Measurements from ENCODE around the gene POU2AF1.

POU2AF1 gene

GRCh38 chr11:111356660-111357048 lies 22.4 kb downstream of the POU2AF1 start:
- Histone ChIP-seq H3K27ac (ENCODE audit: low read depth, low read length) (no peak overlapping the region), H3K36me3 (ENCODE audit: control insufficient read depth in 5 of 5, insufficient read depth in 5 of 5, low read length in 5 of 5) (no peaks in the 10 kb centered on the region), H3K9me3 (ENCODE audit: control insufficient read depth in 5 of 5, low read length in 5 of 5) (no peaks in the 10 kb centered on the region), H3K27me3 (ENCODE audit: control insufficient read depth in 5 of 5, insufficient read depth in 4 of 5, low read length in 5 of 5) (no peaks in the 10 kb centered on the region), H3K4me3 (ENCODE audit: low read depth in 1 of 5, low read length in 5 of 5) (no peak overlapping the region), H3K9ac (ENCODE audit: low read length in 5 of 5) (no peak overlapping the region), H3K4me1 (ENCODE audit: control insufficient read depth in 5 of 5, insufficient read depth in 5 of 5, low read length in 5 of 5) (no peaks in the 10 kb centered on the region)

- Histone ChIP-seq H3K9me3 (ENCODE audit: control insufficient read depth in 5 of 5, low read length in 5 of 5) (no peaks in the 10 kb centered on the region), H3K4me1 (ENCODE audit: control insufficient read depth in 5 of 5, insufficient read depth in 5 of 5, low read length in 5 of 5) (no peaks in the 10 kb centered on the region), H3K9ac (ENCODE audit: low read length in 5 of 5) (no peak overlapping the region), H3K27me3 (ENCODE audit: control insufficient read depth in 5 of 5, insufficient read depth in 4 of 5, low read length in 5 of 5) (no peaks in the 10 kb centered on the region), H3K4me3 (ENCODE audit: low read depth in 1 of 5, low read length in 5 of 5) (no peak overlapping the region), H3K36me3 (ENCODE audit: control insufficient read depth in 5 of 5, insufficient read depth in 5 of 5, low read length in 5 of 5) (no peaks in the 10 kb centered on the region), H3K27ac (ENCODE audit: low read depth, low read length) (no peak overlapping the region)
These were observed 23.0 kb downstream of the POU2AF1 start for GRCh38 chr11:111355956-111356659.

- H3K36me3 ChIP-seq (ENCODE audit: control insufficient read depth in 5 of 5, insufficient read depth in 5 of 5, low read length in 5 of 5), result no peaks in the 10 kb centered on the region
- no peak overlapping the region for H3K4me3 ChIP-seq (ENCODE audit: low read depth in 1 of 5, low read length in 5 of 5)
- H3K27ac ChIP-seq (ENCODE audit: low read depth, low read length), result no peak overlapping the region
- H3K27me3 ChIP-seq (ENCODE audit: control insufficient read depth in 5 of 5, insufficient read depth in 4 of 5, low read length in 5 of 5), result no peaks in the 10 kb centered on the region
- H3K9me3 ChIP-seq (ENCODE audit: control insufficient read depth in 5 of 5, low read length in 5 of 5), result no peaks in the 10 kb centered on the region
- no peak overlapping the region for H3K9ac ChIP-seq (ENCODE audit: low read length in 5 of 5)
- no peaks in the 10 kb centered on the region for H3K4me1 ChIP-seq (ENCODE audit: control insufficient read depth in 5 of 5, insufficient read depth in 5 of 5, low read length in 5 of 5)
These were observed 24.0 kb downstream of the POU2AF1 start for GRCh38 chr11:111355101-111355500.

- Histone ChIP-seq H3K9me3 (ENCODE audit: control insufficient read depth in 5 of 5, low read length in 5 of 5) (no peaks in the 10 kb centered on the region), H3K36me3 (ENCODE audit: control insufficient read depth in 5 of 5, insufficient read depth in 5 of 5, low read length in 5 of 5) (no peaks in the 10 kb centered on the region), H3K4me3 (ENCODE audit: low read depth in 1 of 5, low read length in 5 of 5) (no peak overlapping the region), H3K27me3 (ENCODE audit: control insufficient read depth in 5 of 5, insufficient read depth in 4 of 5, low read length in 5 of 5) (no peaks in the 10 kb centered on the region), H3K9ac (ENCODE audit: low read length in 5 of 5) (no peak overlapping the region), H3K4me1 (ENCODE audit: control insufficient read depth in 5 of 5, insufficient read depth in 5 of 5, low read length in 5 of 5) (no peaks in the 10 kb centered on the region), H3K27ac (ENCODE audit: low read depth, low read length) (no peak overlapping the region)
These were observed 24.5 kb downstream of the POU2AF1 start for GRCh38 chr11:111354601-111354891.

GRCh38 chr11:111353776-111354600 lies 25.1 kb downstream of the POU2AF1 start:
- Histone ChIP-seq H3K9me3 (ENCODE audit: control insufficient read depth in 5 of 5, low read length in 5 of 5) (no peaks in the 10 kb centered on the region), H3K9ac (ENCODE audit: low read length in 5 of 5) (no peak overlapping the region), H3K27ac (ENCODE audit: low read depth, low read length) (no peak overlapping the region), H3K4me3 (ENCODE audit: low read depth in 1 of 5, low read length in 5 of 5) (no peak overlapping the region), H3K36me3 (ENCODE audit: control insufficient read depth in 5 of 5, insufficient read depth in 5 of 5, low read length in 5 of 5) (no peaks in the 10 kb centered on the region), H3K4me1 (ENCODE audit: control insufficient read depth in 5 of 5, insufficient read depth in 5 of 5, low read length in 5 of 5) (no peaks in the 10 kb centered on the region), H3K27me3 (ENCODE audit: control insufficient read depth in 5 of 5, insufficient read depth in 4 of 5, low read length in 5 of 5) (no peaks in the 10 kb centered on the region)

GRCh38 chr11:111352935-111353710 lies 26.0 kb downstream of the POU2AF1 start:
- H3K27ac ChIP-seq (ENCODE audit: low read depth, low read length), result no peak overlapping the region
- no peaks in the 10 kb centered on the region for H3K4me1 ChIP-seq (ENCODE audit: control insufficient read depth in 5 of 5, insufficient read depth in 5 of 5, low read length in 5 of 5)

GRCh38 chr11:111352231-111352746 lies 26.8 kb downstream of the POU2AF1 start:
- Histone ChIP-seq H3K9ac (ENCODE audit: low read length in 5 of 5) (no peak overlapping the region), H3K27me3 (ENCODE audit: control insufficient read depth in 5 of 5, insufficient read depth in 4 of 5, low read length in 5 of 5) (no peaks in the 10 kb centered on the region), H3K36me3 (ENCODE audit: control insufficient read depth in 5 of 5, insufficient read depth in 5 of 5, low read length in 5 of 5) (no peaks in the 10 kb centered on the region), H3K4me3 (ENCODE audit: low read depth in 1 of 5, low read length in 5 of 5) (no peak overlapping the region), H3K4me1 (ENCODE audit: control insufficient read depth in 5 of 5, insufficient read depth in 5 of 5, low read length in 5 of 5) (peaks cover 0 to 2% (median 0%) of the 10 kb centered on the region in 5 donors), H3K9me3 (ENCODE audit: control insufficient read depth in 5 of 5, low read length in 5 of 5) (no peaks in the 10 kb centered on the region), H3K27ac (ENCODE audit: low read depth, low read length) (no peak overlapping the region)

More at GRCh38 chr11:111352935-111353710, 26.0 kb downstream of the POU2AF1 start:
- H3K4me3 ChIP-seq (ENCODE audit: low read depth in 1 of 5, low read length in 5 of 5), result no peak overlapping the region
- no peaks in the 10 kb centered on the region for H3K36me3 ChIP-seq (ENCODE audit: control insufficient read depth in 5 of 5, insufficient read depth in 5 of 5, low read length in 5 of 5)
- H3K9ac ChIP-seq (ENCODE audit: low read length in 5 of 5), result no peak overlapping the region
- H3K9me3 ChIP-seq (ENCODE audit: control insufficient read depth in 5 of 5, low read length in 5 of 5), result no peaks in the 10 kb centered on the region
- no peaks in the 10 kb centered on the region for H3K27me3 ChIP-seq (ENCODE audit: control insufficient read depth in 5 of 5, insufficient read depth in 4 of 5, low read length in 5 of 5)

GRCh38 chr11:111351374-111352055 lies 27.6 kb downstream of the POU2AF1 start:
- no peaks in the 10 kb centered on the region for H3K36me3 ChIP-seq (ENCODE audit: control insufficient read depth in 5 of 5, insufficient read depth in 5 of 5, low read length in 5 of 5)
- H3K4me3 ChIP-seq (ENCODE audit: low read depth in 1 of 5, low read length in 5 of 5), result no peak overlapping the region
- no peaks in the 10 kb centered on the region for H3K27me3 ChIP-seq (ENCODE audit: control insufficient read depth in 5 of 5, insufficient read depth in 4 of 5, low read length in 5 of 5)
- H3K4me1 ChIP-seq (ENCODE audit: control insufficient read depth in 5 of 5, insufficient read depth in 5 of 5, low read length in 5 of 5), result peaks cover 0 to 10% (median 0%) of the 10 kb centered on the region in 5 donors
- H3K9me3 ChIP-seq (ENCODE audit: control insufficient read depth in 5 of 5, low read length in 5 of 5), result no peaks in the 10 kb centered on the region
- no peak overlapping the region for H3K27ac ChIP-seq (ENCODE audit: low read depth, low read length)
- H3K9ac ChIP-seq (ENCODE audit: low read length in 5 of 5), result no peak overlapping the region

- Histone ChIP-seq H3K27ac (ENCODE audit: low read depth, low read length) (no peak overlapping the region), H3K9me3 (ENCODE audit: control insufficient read depth in 5 of 5, low read length in 5 of 5) (no peaks in the 10 kb centered on the region), H3K4me1 (ENCODE audit: control insufficient read depth in 5 of 5, insufficient read depth in 5 of 5, low read length in 5 of 5) (peaks cover 0 to 10% (median 0%) of the 10 kb centered on the region in 5 donors), H3K9ac (ENCODE audit: low read length in 5 of 5) (no peak overlapping the region), H3K36me3 (ENCODE audit: control insufficient read depth in 5 of 5, insufficient read depth in 5 of 5, low read length in 5 of 5) (no peaks in the 10 kb centered on the region), H3K4me3 (ENCODE audit: low read depth in 1 of 5, low read length in 5 of 5) (no peak overlapping the region), H3K27me3 (ENCODE audit: control insufficient read depth in 5 of 5, insufficient read depth in 4 of 5, low read length in 5 of 5) (no peaks in the 10 kb centered on the region)
These were observed 28.3 kb downstream of the POU2AF1 start for GRCh38 chr11:111350811-111351210.
